Ovary (tissue), 3 donors: ENCODE results near the gene GRSF1.

Experiments used
- EP300 ChIP-seq: sonication (generic); formaldehyde crosslinking; IDR thresholded peaks from one replicate; pipeline ENCODE4 v1.6.1; 2017; ENCODE audit warnings: antibody characterized with exemption
- POLR2A ChIP-seq: fragments of 450-650 bp; IDR thresholded peaks from one replicate; pipeline ENCODE4 v1.6.1; 2017; ENCODE audit warnings: antibody characterized with exemption, mild to moderate bottlenecking, moderate library complexity
- TF ChIP-seq, protein P1 (sequence below), 3 donors: fragments of 450-650 bp in 2 of 3; fragments of 200-600 bp in 1 of 3; IDR thresholded peaks; one replicate each; pipeline versions ENCODE4 v1.5.1 to v1.8.0; 2016 to 2022; ENCODE audit warnings: antibody characterized with exemption in 3 of 3, mild to moderate bottlenecking in 1 of 3
- donor health status: DM: no; HTN: no; CAD: no.

DNA sequence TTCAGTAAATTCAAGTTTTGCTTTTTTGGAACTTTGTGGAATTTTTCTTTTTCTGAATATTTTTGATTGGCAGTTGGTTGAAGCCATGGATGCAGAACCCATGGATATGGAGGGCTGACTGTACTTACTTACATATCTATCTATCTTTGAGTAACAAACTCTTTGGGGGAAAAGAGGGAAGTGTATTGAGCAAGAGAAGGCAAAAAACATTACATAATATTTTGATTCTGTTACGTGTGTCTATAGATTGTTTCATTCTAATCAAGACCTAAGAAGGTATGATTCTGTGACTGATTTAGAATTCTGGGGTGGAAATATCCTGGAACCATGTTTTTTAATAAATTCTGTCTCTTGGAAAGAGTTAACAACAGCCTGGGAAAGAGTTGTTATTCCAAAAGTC lies 31.5 kb downstream of the GRSF1 start:
- TF ChIP-seq, protein P1, sequence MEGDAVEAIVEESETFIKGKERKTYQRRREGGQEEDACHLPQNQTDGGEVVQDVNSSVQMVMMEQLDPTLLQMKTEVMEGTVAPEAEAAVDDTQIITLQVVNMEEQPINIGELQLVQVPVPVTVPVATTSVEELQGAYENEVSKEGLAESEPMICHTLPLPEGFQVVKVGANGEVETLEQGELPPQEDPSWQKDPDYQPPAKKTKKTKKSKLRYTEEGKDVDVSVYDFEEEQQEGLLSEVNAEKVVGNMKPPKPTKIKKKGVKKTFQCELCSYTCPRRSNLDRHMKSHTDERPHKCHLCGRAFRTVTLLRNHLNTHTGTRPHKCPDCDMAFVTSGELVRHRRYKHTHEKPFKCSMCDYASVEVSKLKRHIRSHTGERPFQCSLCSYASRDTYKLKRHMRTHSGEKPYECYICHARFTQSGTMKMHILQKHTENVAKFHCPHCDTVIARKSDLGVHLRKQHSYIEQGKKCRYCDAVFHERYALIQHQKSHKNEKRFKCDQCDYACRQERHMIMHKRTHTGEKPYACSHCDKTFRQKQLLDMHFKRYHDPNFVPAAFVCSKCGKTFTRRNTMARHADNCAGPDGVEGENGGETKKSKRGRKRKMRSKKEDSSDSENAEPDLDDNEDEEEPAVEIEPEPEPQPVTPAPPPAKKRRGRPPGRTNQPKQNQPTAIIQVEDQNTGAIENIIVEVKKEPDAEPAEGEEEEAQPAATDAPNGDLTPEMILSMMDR (IDR thresholded peaks at IDR 0.05) = no peak
- no peak for TF ChIP-seq POLR2A
- TF ChIP-seq EP300 = no peak
